GM21526 (cell line): Measurements from ENCODE around the gene GABRD.

ENCODE experiments used
- ATAC-seq: cut with Tn5 transposase; IDR thresholded peaks from one replicate; pipeline ENCODE4 v1.9.1; 2021; ENCODE audit warnings: moderate library complexity; ENCODE audit not compliant: unreplicated experiment, low FRiP score

GABRD gene

GRCh38 chr1:2014741-2015735 is 4.1 kb upstream of the GABRD start:
- ATAC-seq, result no peak

- no peak for ATAC-seq
Measured at GRCh38 chr1:2016123-2016522, 3.0 kb upstream of the GABRD start.

DNA sequence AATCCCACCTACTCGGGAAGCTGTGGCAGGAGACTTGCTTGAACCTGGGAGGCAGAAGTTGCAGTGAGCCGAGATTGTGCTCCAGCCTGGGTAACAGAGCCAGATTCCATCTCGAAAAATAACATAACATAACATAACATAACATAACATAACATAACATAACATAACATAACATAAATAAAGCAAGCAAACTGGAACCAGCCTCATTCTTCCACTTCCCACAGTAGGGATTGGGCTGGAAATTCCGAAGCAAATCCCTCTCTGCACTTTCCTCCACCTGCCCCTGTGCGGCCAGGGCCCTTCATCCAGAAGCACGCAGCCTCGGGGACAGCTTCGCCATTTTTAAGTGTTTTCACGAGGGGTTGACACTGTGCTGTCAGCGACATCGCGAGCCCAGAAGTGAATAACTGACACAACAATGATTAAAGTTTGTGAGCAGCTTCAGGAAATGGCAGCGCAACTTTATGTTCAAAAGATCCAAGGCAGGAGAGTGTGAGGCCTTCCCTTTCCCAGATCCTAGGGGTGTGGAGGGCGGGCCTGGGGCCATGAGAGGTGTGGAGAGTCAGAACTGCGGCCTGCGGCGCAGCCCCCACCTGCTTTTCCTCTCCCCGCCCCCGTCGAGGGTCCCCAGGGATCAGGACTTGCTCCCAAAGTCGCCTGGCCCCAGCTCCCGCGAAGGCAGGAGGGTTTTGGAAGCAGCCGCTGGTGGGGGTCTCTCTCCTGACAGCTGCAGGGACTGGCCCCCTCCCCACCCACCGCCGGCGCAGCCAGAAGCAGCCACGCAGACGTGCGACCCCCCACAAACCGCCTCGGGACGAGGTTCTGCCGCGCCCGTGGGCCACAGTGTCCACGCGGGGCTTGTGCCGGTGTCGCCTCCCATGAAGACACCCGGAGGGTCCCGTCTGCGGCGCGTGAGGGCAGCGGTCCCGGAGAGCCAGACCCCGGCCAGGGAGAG is 651 bp upstream of the GABRD start:
- ATAC-seq, result no peak

DNA sequence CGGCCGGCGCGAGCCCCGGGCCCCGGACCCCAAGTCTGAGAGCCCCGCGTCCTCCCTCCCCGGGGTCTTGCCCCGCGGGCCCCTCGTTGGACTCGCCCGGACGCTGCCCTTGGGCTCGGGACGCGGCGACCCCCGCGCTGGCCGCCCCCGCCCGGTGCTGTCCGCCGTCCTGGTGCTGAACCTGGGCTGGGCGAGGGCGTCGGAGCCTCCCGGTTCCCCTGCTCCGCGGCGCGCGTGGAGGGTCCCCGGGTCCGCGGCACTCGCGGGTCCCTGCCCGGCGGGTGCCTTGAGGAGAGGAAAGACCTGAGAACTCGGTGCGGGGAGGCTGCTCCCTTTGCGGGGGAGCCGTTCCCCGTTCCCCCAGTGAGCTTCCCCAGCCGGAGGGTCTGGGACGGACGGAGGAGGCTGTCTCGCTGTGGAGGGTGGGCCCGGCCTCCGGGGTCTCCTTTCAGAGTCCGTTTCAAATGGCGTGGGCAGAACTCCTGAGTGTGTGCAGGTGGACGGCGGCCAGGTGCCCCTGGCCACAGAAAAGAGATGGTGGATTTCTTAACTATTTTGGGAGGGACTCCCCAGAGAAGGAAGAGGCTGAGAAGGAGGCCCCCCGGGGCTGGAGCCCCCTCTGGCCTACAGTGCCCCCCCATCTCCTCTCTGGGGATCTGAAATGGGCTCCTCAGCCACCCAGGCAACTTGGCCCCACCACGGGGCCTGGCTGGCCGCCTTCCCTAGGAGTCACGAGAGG is 595 bp downstream of the GABRD start:
- ATAC-seq, result no peak

- ATAC-seq, result no peak
Measured at GRCh38 chr1:2020310-2020655, 1.1 kb downstream of the GABRD start.

DNA sequence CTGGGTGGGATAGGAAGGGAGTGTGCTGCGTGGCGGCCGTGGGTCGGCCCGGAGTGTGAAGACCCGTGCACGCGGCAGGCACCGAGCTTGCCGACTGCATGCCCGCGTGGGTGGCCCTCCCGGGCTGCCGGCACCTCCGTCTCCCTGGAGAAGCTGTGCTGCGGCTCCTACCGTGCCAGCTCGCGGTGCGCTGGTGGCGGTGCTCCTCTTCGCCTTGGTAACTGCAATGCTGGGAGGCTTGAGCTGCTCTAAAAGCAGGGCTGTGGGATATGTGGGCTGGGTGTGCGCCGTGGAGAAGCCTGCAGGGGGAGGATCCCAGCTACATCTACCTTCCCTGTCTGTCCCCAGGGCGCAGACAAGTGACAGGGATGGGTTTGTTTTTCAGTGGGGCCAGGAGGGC is 2.4 kb downstream of the GABRD start:
- no peak for ATAC-seq

DNA sequence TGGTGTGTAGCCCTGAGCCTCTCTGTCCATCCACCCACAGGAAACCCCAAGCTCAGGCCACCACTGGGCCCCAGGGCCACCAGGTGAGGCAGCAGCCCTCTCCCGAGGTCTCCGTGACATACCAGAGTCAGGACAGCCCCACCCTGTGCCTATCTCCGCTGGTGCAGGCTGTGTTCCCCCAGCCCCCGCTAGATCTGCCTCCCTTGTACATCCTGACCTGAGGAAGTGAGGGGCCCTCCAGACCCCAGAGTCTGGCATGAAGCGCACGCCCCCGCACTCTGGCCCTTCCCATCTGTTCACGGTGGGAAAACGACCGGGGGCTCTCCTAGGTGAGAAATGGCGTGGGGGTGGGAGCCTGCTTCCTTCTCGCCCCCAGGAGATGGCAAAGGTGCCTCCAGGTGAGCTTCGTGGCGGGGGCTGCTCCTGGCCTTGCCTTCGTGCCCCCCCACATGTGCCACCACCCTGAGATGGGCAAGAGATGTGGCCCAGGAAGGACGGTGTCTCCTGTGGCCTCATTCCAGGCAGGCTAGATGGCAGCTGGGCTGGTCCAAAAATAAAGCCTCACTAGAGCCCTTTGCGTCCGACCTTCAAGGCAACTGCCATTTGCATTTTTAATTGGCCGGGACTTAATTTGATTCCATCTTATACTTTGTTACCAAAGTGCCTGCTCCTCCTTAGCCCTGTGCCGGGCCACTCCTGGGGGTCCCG is 3.1 kb downstream of the GABRD start:
- ATAC-seq, result no peak

- ATAC-seq, result no peak
Measured at GRCh38 chr1:2023187-2023586, 4.0 kb downstream of the GABRD start.

GRCh38 chr1:2024451-2024850 is 5.3 kb downstream of the GABRD start:
- ATAC-seq, result no peak

GRCh38 chr1:2024887-2025286 is 5.7 kb downstream of the GABRD start:
- ATAC-seq, result no peak

DNA sequence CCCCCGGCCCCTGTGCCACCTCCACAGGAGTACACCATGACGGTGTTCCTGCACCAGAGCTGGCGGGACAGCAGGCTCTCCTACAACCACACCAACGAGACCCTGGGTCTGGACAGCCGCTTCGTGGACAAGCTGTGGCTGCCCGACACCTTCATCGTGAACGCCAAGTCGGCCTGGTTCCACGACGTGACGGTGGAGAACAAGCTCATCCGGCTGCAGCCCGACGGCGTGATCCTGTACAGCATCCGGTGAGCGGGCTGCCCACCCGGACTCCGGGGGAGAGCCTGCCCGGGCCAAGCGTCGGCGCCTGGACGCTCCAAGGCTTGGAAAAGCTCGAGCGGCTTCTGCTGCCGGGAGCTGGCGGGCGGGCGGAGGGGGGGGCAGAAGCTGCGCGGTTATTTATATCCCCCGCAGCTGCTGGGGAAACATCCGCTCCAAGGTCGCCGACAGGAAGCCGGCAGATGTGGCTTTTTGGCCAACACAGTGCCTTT is 6.4 kb downstream of the GABRD start:
- ATAC-seq, result no peak

- no peak for ATAC-seq
Measured at GRCh38 chr1:2027961-2028583, 8.9 kb downstream of the GABRD start.

DNA sequence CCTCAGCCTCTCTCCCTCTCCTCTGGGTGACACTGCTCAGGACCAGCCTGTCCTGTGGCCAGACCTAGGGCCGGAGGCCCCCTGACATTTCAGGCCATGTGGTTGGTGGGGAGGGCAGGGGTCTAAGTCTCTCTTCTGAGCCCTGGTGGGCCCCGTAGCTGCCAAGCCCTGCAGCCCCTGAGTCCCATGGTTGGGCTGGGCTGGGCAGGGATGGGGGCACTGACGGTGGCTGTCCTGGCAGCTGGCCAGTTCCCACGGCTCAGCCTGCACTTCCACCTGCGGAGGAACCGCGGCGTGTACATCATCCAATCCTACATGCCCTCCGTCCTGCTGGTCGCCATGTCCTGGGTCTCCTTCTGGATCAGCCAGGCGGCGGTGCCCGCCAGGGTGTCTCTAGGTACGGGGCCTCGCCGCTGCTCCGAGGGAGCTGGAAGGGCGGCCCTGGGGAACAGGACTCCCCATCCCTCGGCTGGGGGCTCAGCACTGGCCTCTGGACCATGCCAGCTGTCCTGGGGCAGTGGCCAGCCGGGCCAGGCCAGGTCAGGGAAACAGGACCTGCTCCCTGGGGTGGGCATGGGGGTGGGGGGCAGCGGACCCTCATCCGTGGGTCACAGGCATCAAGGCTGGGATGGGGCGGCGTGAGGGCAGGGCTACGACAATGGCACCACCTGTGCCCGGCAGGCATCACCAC is 9.9 kb downstream of the GABRD start:
- ATAC-seq, result no peak

- ATAC-seq, result no peak
Measured at GRCh38 chr1:2029561-2029960, 10.4 kb downstream of the GABRD start.

GRCh38 chr1:2030076-2030871 is 11.1 kb downstream of the GABRD start:
- no peak for ATAC-seq

- no peak for ATAC-seq
Measured at GRCh38 chr1:2031546-2032540, 12.7 kb downstream of the GABRD start.

DNA sequence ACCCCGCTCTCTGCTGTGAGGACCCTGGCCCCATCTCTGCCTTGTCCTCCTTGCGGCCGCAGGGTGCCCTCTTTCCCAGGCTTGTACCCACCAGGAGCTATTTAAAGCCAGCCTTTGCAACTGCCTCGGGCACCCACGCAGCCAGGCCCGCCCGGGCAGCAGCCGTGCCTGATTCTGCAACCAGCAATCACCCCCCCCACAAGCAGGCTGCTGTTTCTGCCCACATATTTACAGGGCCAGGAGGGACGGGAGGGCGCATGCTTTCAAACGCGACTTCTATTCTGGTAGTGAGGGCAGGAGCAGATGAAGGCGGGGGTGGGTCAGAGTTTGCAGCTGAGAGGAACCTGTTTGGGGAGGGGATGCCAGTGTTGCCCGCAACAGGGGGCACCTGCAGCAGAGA is 13.6 kb downstream of the GABRD start:
- ATAC-seq, result no peak
